ENCODE data around the gene SMO. TPM values are rescaled to one million over a fixed set of nuclear protein-coding genes. Genes with fewer than 3 reads are reported as not detected.

Gene SMO
- total RNA-seq, 1 experiment from 2014 or later = 12.8 TPM

DNA sequence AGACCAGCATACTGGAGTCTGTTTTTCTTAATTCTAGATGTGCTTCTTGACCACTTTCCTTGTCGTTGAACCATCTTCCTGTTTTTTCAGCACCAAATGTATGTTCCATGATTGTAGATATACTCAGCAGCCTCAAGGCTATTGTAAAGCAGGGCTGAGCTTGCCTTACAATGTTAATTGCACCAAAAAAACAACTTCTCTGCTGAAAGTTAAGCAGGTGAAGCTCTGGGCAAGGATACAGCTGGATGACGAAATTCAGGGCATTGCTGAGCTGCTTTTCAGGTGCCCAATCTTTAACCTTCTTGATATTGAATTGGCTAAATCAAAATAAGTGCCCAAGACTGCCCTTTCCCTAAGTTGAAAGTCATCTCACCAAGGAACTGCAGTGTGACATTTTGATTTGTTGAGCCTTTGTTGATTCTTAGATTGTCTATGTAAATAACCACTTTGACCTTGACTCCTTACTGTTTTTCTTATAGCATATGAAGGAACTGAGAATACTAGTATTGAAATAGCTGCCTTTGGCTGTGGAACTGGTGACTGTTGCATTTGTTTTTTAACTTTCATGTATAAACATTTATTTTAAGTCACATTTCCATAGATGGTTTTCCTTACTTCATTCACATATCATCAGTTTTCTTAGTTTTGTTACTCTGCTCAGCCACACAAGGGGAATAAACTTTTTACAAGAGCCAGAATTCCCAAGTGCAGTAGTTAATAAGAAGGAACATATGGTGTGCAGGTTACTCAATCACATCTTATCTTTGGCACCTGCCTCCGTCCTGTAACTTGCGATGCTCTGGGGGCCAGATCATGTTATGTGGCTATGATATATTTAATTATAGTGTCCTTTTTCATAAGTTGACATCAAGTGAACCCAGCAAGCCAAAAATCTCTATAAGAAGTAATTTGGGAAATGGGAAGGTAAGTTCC is 39.5 kb downstream of the SMO start:
- TF ChIP-seq, protein P1, sequence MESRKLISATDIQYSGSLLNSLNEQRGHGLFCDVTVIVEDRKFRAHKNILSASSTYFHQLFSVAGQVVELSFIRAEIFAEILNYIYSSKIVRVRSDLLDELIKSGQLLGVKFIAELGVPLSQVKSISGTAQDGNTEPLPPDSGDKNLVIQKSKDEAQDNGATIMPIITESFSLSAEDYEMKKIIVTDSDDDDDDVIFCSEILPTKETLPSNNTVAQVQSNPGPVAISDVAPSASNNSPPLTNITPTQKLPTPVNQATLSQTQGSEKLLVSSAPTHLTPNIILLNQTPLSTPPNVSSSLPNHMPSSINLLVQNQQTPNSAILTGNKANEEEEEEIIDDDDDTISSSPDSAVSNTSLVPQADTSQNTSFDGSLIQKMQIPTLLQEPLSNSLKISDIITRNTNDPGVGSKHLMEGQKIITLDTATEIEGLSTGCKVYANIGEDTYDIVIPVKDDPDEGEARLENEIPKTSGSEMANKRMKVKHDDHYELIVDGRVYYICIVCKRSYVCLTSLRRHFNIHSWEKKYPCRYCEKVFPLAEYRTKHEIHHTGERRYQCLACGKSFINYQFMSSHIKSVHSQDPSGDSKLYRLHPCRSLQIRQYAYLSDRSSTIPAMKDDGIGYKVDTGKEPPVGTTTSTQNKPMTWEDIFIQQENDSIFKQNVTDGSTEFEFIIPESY (IDR thresholded peaks at IDR 0.05; ENCODE audit: extremely low read depth, insufficient replicate concordance, low read length) = no peak
- TF ChIP-seq, protein P2, sequence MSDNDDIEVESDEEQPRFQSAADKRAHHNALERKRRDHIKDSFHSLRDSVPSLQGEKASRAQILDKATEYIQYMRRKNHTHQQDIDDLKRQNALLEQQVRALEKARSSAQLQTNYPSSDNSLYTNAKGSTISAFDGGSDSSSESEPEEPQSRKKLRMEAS (IDR thresholded peaks at IDR 0.05) = no peak
- TF ChIP-seq SRF (IDR thresholded peaks at IDR 0.05; ENCODE audit: low read depth) (no peak), EGR1 (IDR thresholded peaks at IDR 0.05; ENCODE audit: low read depth) (no peak), RAD21 (IDR thresholded peaks at IDR 0.05; ENCODE audit: low read depth) (no peak), POLR2AphosphoS5 (IDR thresholded peaks at IDR 0.05; ENCODE audit: low read depth, low read length) (no peak), SIN3A (IDR thresholded peaks at IDR 0.05; ENCODE audit: low read depth) (no peak)
- H4K20me1 ChIP-seq (ENCODE audit: insufficient read depth) = no peaks in the 10 kb centered on the region
- ATAC-seq (no peak), DNase-seq (ENCODE audit: low read depth, low spot score) (no peak)
- no peak overlapping the region for H3K4me2 ChIP-seq (ENCODE audit: low read length)
- H3K27ac ChIP-seq (ENCODE audit: low read depth, low read length) = no peak overlapping the region
- ChIA-PET POLR2A (no interaction called here), CTCF (no interaction called here), RAD21 (ENCODE audit: low non-redundant PET in 1 of 2, low total read pairs in 2 of 2, uncharacterized antibody in 2 of 2, unreplicated experiment in 2 of 2) (interaction anchor here in 1 of 2 experiments (0.5 to 0.7 kb wide), 2 partner anchors 8 to 101 kb away, joined by 3 to 4 read pairs; no protein-coding TSS in a partner anchor)
- peaks cover 9 to 24% of the 10 kb centered on the region in 2 experiments; a peak in 3 of 4 replicates for H3K4me1 ChIP-seq (ENCODE audit: control insufficient read depth in 1 of 2, insufficient read depth in 2 of 2, low read length in 2 of 2)
- peaks cover 6% of the 10 kb centered on the region for H3K79me2 ChIP-seq (ENCODE audit: insufficient read depth, low read length)
- H3K9ac ChIP-seq (ENCODE audit: low read length) = no peak overlapping the region
- no peaks in the 10 kb centered on the region for H3K9me3 ChIP-seq (ENCODE audit: control insufficient read depth in 1 of 2, insufficient read depth in 1 of 2, low read depth in 1 of 2, low read length in 2 of 2)
- no peaks in the 10 kb centered on the region for H3K9me2 ChIP-seq (ENCODE audit: insufficient read depth)
- no peak overlapping the region for H3K4me3 ChIP-seq (replicated peaks in 1 of 2; ENCODE audit: low read depth in 1 of 2, low read length in 2 of 2)
- BruUV-seq (replicated peaks) = no TSS peak
- intact Hi-C loops (cut with micrococcal nuclease) = loop anchor here (2.0 kb wide), 1 partner anchor 71 kb away; no protein-coding TSS in a partner anchor
- H2AFZ ChIP-seq (ENCODE audit: low read depth, low read length, poor library complexity, severe bottlenecking) = no peak overlapping the region
- H3K27me3 ChIP-seq (ENCODE audit: insufficient read depth, low read length) = no peaks in the 10 kb centered on the region
- no peaks in the 10 kb centered on the region for H3K36me3 ChIP-seq (ENCODE audit: control insufficient read depth in 1 of 2, insufficient read depth in 2 of 2, low read length in 2 of 2)
